Measurements from ENCODE around the gene DOK4.

The DOK4 gene

DNA sequence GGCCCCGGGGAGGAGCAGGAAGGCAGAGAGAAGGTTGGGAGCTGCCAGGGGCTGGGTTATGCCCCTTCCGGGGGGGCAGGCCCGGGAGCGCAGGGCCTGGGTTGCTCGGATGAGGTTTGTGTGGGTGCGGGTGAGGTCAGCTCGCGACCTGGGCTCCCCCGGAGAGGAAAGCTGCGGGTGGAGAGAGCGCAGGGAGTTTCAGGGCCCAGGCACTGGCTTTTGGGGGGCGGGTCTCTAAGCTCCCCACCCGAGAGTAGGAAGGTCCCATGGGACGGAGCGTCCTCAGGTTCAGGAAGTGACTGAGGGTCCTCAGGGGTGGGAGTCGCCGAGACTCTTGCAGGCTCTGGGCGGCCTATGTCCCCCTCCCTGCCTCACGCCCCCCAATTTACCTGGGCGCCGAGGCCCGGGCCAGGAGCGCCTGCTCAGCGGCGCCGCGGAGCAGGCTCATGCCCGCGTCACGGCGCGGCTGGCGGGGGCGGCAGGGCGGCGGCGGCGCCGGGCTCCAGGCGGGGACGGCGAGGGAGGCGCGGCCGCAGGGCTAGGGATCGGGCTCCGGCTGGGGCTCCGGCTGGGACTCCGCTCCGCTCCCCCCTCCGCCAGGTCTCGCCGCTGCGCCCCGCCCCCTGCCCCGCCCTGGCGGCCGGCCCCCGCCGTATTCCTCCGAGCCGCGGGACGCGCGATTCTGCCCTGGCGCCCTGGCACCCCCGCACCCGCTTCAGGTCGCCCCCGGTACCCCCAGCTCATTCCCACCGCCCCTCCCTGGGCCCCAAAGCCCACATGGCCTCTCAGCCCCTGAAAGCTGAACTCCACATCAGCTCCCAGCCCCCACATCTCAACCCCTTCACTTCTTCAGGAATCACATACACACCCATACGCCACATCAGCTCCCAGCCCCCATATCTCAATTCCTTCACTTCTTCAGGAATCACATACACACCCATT lies at the start of gene DOK4:
Gene DOK4, minus strand, starts transcription at position 578 of the 942 bp plus-strand sequence. CDS start 6,986 bp downstream, outside the sequence.
- Histone ChIP-seq H3K4me3 (ENCODE audit: low read depth, low read length) (peak within 1 kb of the TSS; percentile 72), H3K36me3 (ENCODE audit: control insufficient read depth, insufficient read depth, low read length) (no peaks in the 10 kb centered on the region), H3K9me3 (ENCODE audit: control insufficient read depth, insufficient read depth, low read depth, low read length) (peaks cover 5% of the 10 kb centered on the region; the same call in 1 of the 2 replicates), H3K4me1 (ENCODE audit: control insufficient read depth, insufficient read depth, low read length) (peaks cover 25% of the 10 kb centered on the region), H3K27ac (ENCODE audit: low read depth, low read length) (no peak within 1 kb of the TSS; the same call in 1 of the 2 replicates), H3K9ac (ENCODE audit: low read length) (peak within 1 kb of the TSS; percentile 88), H3K27me3 (ENCODE audit: control insufficient read depth, insufficient read depth, low read length) (peaks cover 14% of the 10 kb centered on the region)

- Histone ChIP-seq H3K9me3 (ENCODE audit: control insufficient read depth, insufficient read depth, low read depth, low read length) (no peaks in the 10 kb centered on the region), H3K9ac (ENCODE audit: low read length) (peak overlapping the region; percentile 83), H3K36me3 (ENCODE audit: control insufficient read depth, insufficient read depth, low read length) (no peaks in the 10 kb centered on the region), H3K4me1 (ENCODE audit: control insufficient read depth, insufficient read depth, low read length) (peaks cover 56% of the 10 kb centered on the region), H3K27me3 (ENCODE audit: control insufficient read depth, insufficient read depth, low read length) (peaks cover 20% of the 10 kb centered on the region; the same call in 1 of the 2 replicates), H3K4me3 (ENCODE audit: low read depth, low read length) (peak overlapping the region; percentile 68), H3K27ac (ENCODE audit: low read depth, low read length) (peak overlapping the region; percentile 92)
Measured at GRCh38 chr16:57535680-57536305, 49.5 kb upstream of the DOK4 start.

GRCh38 chr16:57534881-57535658 lies 48.8 kb upstream of the DOK4 start:
- H3K27me3 ChIP-seq (ENCODE audit: control insufficient read depth, insufficient read depth, low read length), result peaks cover 14% of the 10 kb centered on the region; the same call in 1 of the 2 replicates
- no peaks in the 10 kb centered on the region for H3K9me3 ChIP-seq (ENCODE audit: control insufficient read depth, insufficient read depth, low read depth, low read length)
- peaks cover 59% of the 10 kb centered on the region for H3K4me1 ChIP-seq (ENCODE audit: control insufficient read depth, insufficient read depth, low read length)
- H3K4me3 ChIP-seq (ENCODE audit: low read depth, low read length), result peak overlapping the region; percentile 61; the same call in 1 of the 2 replicates
- no peaks in the 10 kb centered on the region for H3K36me3 ChIP-seq (ENCODE audit: control insufficient read depth, insufficient read depth, low read length)
- H3K9ac ChIP-seq (ENCODE audit: low read length), result no peak overlapping the region
- H3K27ac ChIP-seq (ENCODE audit: low read depth, low read length), result no peak overlapping the region

- H3K9ac ChIP-seq (ENCODE audit: low read length), result no peak overlapping the region
- H3K4me3 ChIP-seq (ENCODE audit: low read depth, low read length), result no peak overlapping the region
- peaks cover 65% of the 10 kb centered on the region for H3K4me1 ChIP-seq (ENCODE audit: control insufficient read depth, insufficient read depth, low read length)
- H3K36me3 ChIP-seq (ENCODE audit: control insufficient read depth, insufficient read depth, low read length), result no peaks in the 10 kb centered on the region
- no peak overlapping the region for H3K27ac ChIP-seq (ENCODE audit: low read depth, low read length)
- H3K9me3 ChIP-seq (ENCODE audit: control insufficient read depth, insufficient read depth, low read depth, low read length), result no peaks in the 10 kb centered on the region
- peaks cover 18% of the 10 kb centered on the region for H3K27me3 ChIP-seq (ENCODE audit: control insufficient read depth, insufficient read depth, low read length)
Measured at GRCh38 chr16:57534337-57534880, 48.1 kb upstream of the DOK4 start.

DNA sequence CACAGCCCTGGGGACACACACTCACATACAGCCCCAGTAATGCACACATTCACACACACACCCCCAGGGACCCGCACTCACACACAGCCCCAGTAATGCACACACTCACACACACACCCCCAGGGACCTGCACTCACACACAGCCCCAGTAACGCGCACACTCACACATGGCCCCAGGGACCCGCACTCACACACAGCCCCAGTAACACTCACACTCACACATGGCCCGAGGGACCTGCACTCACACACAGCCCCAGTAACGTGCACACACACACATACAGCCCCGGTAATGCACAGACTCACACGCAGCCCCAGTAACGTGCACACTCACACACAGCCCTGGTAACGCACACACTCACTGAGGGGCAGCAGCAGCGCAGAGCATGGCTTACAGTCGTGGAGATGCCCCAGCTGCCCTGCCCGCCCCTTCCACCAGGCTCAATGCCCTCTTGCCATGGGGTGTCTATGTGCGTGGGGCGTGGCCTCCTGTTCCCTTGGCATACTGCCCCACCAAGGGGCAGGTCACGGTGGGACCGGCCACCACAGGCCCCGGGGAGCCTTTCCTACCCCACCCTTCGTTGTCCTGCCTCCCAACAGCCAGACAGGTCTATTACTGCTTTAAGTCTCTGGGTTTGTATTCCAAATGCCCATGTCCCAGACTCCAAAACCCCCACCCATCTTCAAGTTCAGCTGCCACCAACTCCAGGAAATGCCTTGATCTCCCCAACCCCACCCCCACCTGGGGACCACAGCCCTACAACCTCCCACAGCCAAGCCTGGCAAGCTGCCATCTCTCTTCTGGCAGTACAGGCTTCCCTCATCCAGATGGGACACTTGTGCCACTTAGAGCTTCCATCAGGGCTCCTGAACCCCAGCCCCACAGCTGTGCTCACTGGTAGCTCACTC lies 47.4 kb upstream of the DOK4 start:
- peaks cover 69% of the 10 kb centered on the region for H3K4me1 ChIP-seq (ENCODE audit: control insufficient read depth, insufficient read depth, low read length)
- peaks cover 22% of the 10 kb centered on the region for H3K27me3 ChIP-seq (ENCODE audit: control insufficient read depth, insufficient read depth, low read length)
- H3K27ac ChIP-seq (ENCODE audit: low read depth, low read length), result no peak overlapping the region
- no peaks in the 10 kb centered on the region for H3K9me3 ChIP-seq (ENCODE audit: control insufficient read depth, insufficient read depth, low read depth, low read length)
- no peak overlapping the region for H3K4me3 ChIP-seq (ENCODE audit: low read depth, low read length)
- no peak overlapping the region for H3K9ac ChIP-seq (ENCODE audit: low read length)
- H3K36me3 ChIP-seq (ENCODE audit: control insufficient read depth, insufficient read depth, low read length), result no peaks in the 10 kb centered on the region

GRCh38 chr16:57532266-57532625 lies 46.0 kb upstream of the DOK4 start:
- Histone ChIP-seq H3K27ac (ENCODE audit: low read depth, low read length) (no peak overlapping the region), H3K9ac (ENCODE audit: low read length) (no peak overlapping the region), H3K4me1 (ENCODE audit: control insufficient read depth, insufficient read depth, low read length) (peaks cover 68% of the 10 kb centered on the region), H3K27me3 (ENCODE audit: control insufficient read depth, insufficient read depth, low read length) (peaks cover 16% of the 10 kb centered on the region), H3K36me3 (ENCODE audit: control insufficient read depth, insufficient read depth, low read length) (no peaks in the 10 kb centered on the region), H3K4me3 (ENCODE audit: low read depth, low read length) (peak overlapping the region; percentile 13; the same call in 1 of the 2 replicates), H3K9me3 (ENCODE audit: control insufficient read depth, insufficient read depth, low read depth, low read length) (no peaks in the 10 kb centered on the region)

DNA sequence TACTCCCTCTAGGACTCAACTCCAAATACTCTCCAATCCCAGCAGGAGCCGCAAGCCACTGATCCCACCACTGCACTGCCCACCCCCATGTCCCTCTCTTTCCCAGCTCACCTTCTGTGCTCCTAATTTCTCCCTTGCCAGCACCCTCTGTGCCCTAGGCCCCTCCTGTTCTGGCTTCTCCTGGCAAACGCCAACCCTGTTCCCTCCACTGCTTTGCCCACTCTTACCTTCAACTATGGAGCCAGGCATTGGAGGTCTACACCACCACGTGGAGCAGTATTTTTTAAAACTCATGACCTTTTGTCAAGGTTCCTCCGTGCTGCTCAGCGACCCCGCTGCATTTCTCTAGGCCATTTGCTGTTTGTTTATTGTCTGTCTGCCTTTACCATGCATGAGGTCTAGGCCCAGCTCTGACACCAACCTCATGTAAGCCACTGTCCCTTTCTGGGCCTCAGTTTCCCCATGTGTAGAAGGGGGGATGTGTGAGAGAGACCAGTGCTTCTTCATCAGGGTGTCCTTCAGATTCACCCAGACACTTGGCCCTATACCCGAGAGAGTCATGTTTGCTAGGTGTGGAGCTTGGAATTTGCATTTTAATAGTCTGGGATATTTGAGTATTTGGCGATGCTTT lies 45.5 kb upstream of the DOK4 start:
- Histone ChIP-seq H3K27me3 (ENCODE audit: control insufficient read depth, insufficient read depth, low read length) (peaks cover 16% of the 10 kb centered on the region), H3K27ac (ENCODE audit: low read depth, low read length) (no peak overlapping the region), H3K36me3 (ENCODE audit: control insufficient read depth, insufficient read depth, low read length) (no peaks in the 10 kb centered on the region), H3K9ac (ENCODE audit: low read length) (no peak overlapping the region), H3K4me1 (ENCODE audit: control insufficient read depth, insufficient read depth, low read length) (peaks cover 67% of the 10 kb centered on the region), H3K9me3 (ENCODE audit: control insufficient read depth, insufficient read depth, low read depth, low read length) (no peaks in the 10 kb centered on the region), H3K4me3 (ENCODE audit: low read depth, low read length) (no peak overlapping the region)

- H3K9me3 ChIP-seq (ENCODE audit: control insufficient read depth, insufficient read depth, low read depth, low read length), result no peaks in the 10 kb centered on the region
- no peaks in the 10 kb centered on the region for H3K36me3 ChIP-seq (ENCODE audit: control insufficient read depth, insufficient read depth, low read length)
- no peak overlapping the region for H3K4me3 ChIP-seq (ENCODE audit: low read depth, low read length)
- H3K27me3 ChIP-seq (ENCODE audit: control insufficient read depth, insufficient read depth, low read length), result peaks cover 16% of the 10 kb centered on the region
- H3K9ac ChIP-seq (ENCODE audit: low read length), result no peak overlapping the region
- no peak overlapping the region for H3K27ac ChIP-seq (ENCODE audit: low read depth, low read length)
- H3K4me1 ChIP-seq (ENCODE audit: control insufficient read depth, insufficient read depth, low read length), result peaks cover 70% of the 10 kb centered on the region
Measured at GRCh38 chr16:57531253-57531575, 44.9 kb upstream of the DOK4 start.

DNA sequence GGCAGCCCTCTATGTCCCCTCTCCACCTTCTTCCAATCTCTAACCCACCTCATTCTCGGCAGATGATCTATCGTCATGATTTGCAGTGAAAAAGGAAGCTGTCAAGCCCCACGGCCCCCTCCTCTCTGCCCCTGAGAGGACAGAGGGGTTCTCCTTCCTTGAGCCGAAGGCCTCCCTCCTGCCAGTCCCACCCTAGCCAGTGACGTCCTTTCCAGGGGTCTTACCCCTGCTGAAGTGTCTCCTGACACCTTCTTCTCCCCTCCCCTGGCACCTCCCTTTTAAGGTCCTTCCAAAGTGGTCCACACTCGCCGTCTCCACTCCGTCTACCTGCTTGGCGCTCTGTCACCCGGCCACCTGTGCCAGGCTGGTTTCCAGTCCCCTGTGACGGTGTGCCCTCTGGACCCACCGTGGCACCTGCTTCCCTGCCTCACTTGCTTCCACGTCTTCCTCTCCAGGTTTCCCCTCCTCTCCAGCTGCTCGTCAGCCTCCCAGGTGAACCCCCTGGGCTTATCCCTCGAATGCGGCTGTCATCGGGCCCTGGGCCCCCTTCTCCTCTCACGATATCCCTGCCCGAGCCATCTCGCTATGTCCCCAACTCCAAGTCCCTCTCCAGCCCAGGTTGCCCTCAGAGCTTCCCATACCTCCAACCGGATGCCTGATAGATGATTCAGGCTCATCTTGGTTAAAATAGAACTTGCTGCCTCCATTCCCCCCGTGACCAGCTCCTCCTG lies 44.4 kb upstream of the DOK4 start:
- H3K36me3 ChIP-seq (ENCODE audit: control insufficient read depth, insufficient read depth, low read length), result no peaks in the 10 kb centered on the region
- H3K27ac ChIP-seq (ENCODE audit: low read depth, low read length), result no peak overlapping the region
- peaks cover 16% of the 10 kb centered on the region for H3K27me3 ChIP-seq (ENCODE audit: control insufficient read depth, insufficient read depth, low read length)
- no peaks in the 10 kb centered on the region for H3K9me3 ChIP-seq (ENCODE audit: control insufficient read depth, insufficient read depth, low read depth, low read length)
- H3K4me3 ChIP-seq (ENCODE audit: low read depth, low read length), result no peak overlapping the region; the same call in 1 of the 2 replicates
- H3K9ac ChIP-seq (ENCODE audit: low read length), result peak overlapping the region; percentile 21
- peaks cover 72% of the 10 kb centered on the region for H3K4me1 ChIP-seq (ENCODE audit: control insufficient read depth, insufficient read depth, low read length)
